ENCODE data around the gene CHMP2B. TPM values are rescaled to one million over a fixed set of nuclear protein-coding genes. Genes with fewer than 3 reads are reported as not detected.

Gene CHMP2B
- 14.6 and 17.4 TPM in 2 replicates for total RNA-seq

DNA sequence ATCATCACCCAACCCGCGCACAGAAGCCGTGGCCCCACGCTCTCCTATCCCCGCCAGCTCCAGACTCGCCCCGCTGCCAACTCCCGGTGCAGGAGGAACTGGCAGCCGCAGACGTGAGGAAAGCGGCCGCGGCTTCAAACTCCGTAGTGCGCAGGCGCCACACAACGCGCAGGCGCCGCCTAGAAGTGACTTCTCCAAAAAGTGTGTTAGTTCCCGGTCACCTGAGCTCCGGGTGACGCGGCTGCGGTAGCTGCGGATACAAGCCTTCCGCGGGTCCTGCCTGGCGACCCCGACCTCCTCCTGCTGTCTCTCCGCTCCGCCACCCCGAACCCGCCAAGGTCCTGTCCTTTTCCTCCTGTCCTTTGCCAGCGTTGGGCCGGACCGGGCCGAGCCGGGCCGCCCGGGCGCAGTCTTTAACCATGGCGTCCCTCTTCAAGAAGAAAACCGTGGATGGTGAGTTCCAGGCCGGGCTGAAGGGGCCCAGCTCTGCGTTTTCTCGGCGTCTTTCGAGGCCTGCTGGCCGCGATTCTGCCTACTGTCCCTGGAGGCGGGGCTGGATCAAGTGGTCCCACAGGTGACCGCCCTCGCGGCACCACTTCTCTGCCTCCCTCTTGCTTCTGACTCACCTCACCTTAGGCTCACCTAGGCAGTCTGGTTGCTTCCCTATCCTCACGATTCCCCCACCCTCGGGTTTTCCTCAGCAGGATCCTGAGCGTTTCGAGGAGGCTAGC lies at the start of gene CHMP2B:
CHMP2B (plus strand) TSS at position 206 of the 731 bp plus-strand sequence; CDS start at position 420, 214 bp downstream.

DNA sequence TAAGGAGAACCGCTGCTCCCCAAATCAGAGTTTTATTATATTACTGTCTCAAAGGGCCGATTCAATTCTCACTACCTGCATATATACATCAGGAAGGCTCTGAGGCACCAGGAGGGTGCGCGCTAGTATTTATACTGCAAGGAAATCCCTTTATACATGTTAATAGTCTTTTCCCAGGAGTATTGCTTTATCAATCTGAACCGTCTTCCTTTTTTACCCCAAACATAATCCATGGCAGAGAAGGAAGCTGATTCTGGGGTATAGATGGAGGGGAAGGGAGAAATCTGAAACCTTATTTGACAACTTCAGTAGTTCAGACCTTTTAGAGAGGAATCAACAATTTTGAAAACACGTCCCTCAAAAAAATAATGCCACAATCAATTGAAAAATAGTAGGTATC lies 49.4 kb downstream of the CHMP2B start, which contains the start of gene POU1F1:
POU1F1 (minus strand) TSS at position 101 of the 400 bp plus-strand sequence. CDS start 122 bp downstream, outside the sequence.

Other genes starting within 250 kb of the CHMP2B start
- 0.17 and 1.2 TPM in 2 replicates for gene VGLL3, start 236.2 kb upstream of the CHMP2B start, total RNA-seq
- not detected in 2 replicates for gene POU1F1, start 49.3 kb downstream of the CHMP2B start, total RNA-seq